Cardiac septum (tissue), 1 donor: ENCODE data around the gene PRMT3. TPM values are rescaled to one million over a fixed set of nuclear protein-coding genes. Genes with fewer than 3 reads are reported as not detected.
"Not testable (repeated sequence)": the region's sequence is repeated elsewhere in the genome, so short reads cannot be mapped to it uniquely, and the experiment has no call there.

Source experiments
- DNase-seq: peaks from one replicate; pipeline ENCODE4 v3.0.0-alpha.2; 2020; ENCODE audit warnings: low spot score
- intact Hi-C: fragments of 100-400 bp; cut with DNase I; formaldehyde crosslinking; loops from one replicate; pipeline ENCODE4 v1.14.0; 2022
- long read RNA-seq: library from polyadenylated mRNA; unstranded; transcript quantifications from one replicate; pipeline ENCODE4 v2.0.0, GENCODE V29; 2021
- total RNA-seq: library from RNA; stranded (reverse); fragmentation: NEBNext Ultra II Directional; extraction: Animal tissue kit (Norgen Biotek cat#: 25700); gene quantifications from one replicate; pipeline ENCODE4 v1.2.1, GENCODE V29; 2021
- donor health status: DM: no; HTN: no; CAD: no.

The PRMT3 gene
- 9.7 TPM for total RNA-seq
- long read RNA-seq, transcript PRMT3-202 (16 exons, 2,653 nt), result major isoform, 22 of 31 reads
- long read RNA-seq, partial matches to known transcripts, result 3 of 31 reads
- long read RNA-seq, other reads (novel, unspliced or antisense), result 6 of 31 reads

DNA sequence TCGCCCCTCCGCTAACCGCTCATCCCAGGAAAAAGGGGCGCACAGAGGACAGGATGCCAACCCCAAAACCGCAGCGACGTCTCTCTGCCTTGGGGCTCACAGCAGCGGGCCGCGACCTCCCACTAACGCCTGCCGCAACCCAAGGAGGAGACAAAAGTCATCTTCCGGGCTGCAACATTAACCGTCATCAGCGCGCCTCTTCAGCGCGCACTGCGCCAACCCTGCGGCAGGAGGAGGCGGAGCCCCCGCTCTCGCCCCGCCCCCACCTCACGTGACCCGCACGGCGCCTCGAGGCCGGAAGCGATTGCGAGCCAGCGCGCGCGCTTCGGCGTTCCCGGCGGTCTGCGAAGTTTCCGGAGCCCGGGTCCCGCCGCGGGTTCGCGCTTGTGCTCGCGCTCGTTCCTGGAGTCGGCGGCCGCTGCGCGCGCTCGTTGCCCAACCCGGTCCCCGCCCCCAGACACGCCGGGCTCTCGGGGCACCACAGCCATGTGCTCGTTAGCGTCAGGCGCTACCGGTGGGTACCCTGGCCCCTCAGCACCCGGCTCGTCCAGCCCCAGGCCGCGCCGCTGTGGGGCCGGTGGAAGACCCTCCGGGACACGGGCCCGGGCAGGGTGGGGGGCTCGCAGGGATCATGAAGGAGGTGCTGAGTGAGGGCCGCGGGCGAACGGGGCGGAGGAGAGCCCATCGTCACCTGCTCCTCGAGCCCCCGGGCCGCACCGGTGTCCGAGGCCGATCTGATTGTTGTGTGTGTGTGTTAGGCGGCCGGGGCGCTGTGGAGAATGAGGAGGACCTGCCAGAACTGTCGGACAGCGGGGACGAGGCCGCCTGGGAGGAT, at the start of gene PRMT3:
Gene PRMT3, plus strand, starts transcription at position 456 of the 835 bp plus-strand sequence. Its CDS starts 31 bp downstream, at position 487.
- peak; percentile 97 for DNase-seq
- intact Hi-C loops, result no loop called here

- DNase-seq, result no peak
- intact Hi-C loops, result no loop called here
These were observed 45.0 kb upstream of the PRMT3 start for GRCh38 chr11:20342347-20343141.

DNA sequence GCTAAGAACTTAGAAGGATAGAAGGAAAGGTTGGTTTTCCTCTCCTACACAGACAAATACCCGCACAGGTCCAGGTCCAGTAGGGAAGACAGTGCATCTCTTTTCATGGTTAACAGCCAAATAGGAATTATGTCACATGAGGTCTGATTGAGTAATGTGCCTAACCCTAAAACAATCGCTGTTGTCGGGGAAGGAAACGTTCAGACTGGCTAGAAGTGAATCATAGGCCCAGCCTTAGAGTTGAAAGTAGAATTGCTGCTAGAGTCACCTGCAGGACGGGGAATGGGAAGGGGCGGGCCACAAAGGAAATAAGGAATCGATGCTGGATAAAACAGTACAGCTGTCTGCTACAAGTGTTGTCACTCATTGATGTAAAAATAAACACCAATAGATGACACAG, 36.4 kb upstream of the PRMT3 start:
- intact Hi-C loops, result no loop called here
- no peak for DNase-seq

- intact Hi-C loops, result no loop called here
- DNase-seq, result no peak
These were observed 35.7 kb upstream of the PRMT3 start for GRCh38 chr11:20351751-20352262.

DNA sequence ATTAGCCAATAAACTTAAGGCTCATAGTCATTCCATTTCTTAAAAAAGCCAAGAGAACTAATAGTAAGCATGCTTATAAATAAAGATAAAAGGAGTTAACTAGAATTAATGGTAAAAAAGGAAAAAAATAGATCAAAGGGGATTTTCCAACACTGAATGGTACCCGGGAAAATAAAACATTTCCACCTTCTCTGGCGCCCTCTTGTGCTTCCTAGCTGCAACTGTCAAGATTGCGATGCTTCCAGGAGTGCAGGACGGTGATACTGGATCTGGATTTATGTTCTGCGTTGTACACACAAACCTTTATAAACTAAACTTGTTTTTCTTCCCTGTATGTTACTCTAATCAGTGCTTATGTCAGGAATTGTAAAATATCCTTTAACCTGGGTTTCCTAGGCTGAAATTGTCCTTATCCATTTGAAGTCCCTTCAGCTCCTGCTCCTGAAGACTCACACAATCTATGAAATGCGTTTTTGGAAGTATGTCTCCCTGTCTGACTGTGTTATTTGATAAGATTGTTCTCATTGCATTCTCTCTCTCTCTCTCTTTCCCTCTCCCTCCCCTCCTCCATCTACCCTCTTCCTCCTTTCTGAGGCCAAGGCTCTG, 33.6 kb upstream of the PRMT3 start:
- DNase-seq, result no peak
- intact Hi-C loops, result no loop called here

GRCh38 chr11:20355221-20356219, 32.0 kb upstream of the PRMT3 start:
- intact Hi-C loops, result loop anchor here (2.0 kb wide), 1 partner anchor 227 kb away; no protein-coding TSS in a partner anchor
- no peak for DNase-seq

DNA sequence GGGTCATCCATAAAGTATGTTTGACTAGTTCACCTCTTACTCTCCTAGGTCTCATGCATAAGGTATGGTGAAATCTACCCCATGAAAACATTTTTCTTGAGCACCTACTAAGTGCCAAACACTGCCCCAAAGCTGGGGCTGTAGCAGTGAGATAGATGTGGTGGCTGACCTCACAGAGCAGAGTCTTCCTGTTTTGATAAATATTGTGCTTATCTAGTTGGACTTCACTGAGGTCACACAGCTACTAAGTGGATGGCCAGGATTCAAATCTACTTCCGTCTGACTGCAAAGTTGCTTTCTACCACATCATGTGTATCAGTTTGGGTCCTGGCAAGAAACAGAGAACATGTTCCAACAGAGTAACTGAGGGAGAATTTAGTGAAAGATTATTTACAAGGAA, 30.4 kb upstream of the PRMT3 start:
- no peak for DNase-seq
- intact Hi-C loops, result loop anchor here (2.0 kb wide), 1 partner anchor 228 kb away; no protein-coding TSS in a partner anchor

DNA sequence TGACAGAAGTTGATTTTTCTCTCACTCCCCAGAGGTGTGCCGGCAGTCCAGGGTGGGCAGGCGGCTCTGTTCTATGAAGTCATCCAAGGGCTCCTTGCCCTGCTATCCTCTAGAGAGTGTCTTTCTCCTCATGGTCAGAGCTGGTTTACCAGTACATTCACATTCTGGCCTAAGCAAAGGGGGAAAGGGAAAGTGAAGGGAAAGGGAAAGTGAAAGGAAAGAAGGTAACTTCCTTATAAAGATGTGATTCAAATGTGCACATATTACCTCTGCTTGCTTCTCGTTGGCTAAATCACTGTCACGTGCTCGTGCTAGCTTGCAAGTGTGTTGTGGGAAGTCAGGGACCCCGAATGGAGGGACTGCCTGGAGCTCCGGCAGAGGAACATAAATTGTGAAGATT, 26.9 kb upstream of the PRMT3 start:
- intact Hi-C loops, result no loop called here

DNA sequence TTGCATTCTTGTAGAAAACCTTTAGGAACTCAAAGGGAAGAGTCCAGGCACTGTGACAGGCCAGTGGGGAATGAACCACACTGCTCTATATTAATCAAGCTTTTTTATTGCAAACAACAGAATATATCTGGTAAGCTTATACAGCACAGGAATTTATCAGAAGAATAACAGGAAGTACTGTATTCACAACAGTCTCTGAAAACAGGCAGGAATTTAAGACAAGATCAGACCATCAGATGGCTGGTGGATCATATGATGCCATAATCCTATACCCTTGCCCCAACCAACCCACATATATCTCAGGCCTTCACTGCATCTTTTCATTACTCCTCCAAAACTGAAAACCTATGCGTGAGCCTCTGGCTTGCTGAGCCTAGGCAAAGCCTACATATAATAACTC, 25.0 kb upstream of the PRMT3 start:
- DNase-seq, result no peak
- intact Hi-C loops, result no loop called here

More for the DNA sequence above, 26.9 kb upstream of the PRMT3 start:
- no peak for DNase-seq

GRCh38 chr11:20363149-20363499, 24.4 kb upstream of the PRMT3 start:
- no peak for DNase-seq
- intact Hi-C loops, result no loop called here

- intact Hi-C loops, result no loop called here
- DNase-seq, result peak; percentile 89
These were observed 23.8 kb upstream of the PRMT3 start, which contains the start of gene HTATIP2 for GRCh38 chr11:20363500-20364340. HTATIP2 (plus strand) TSS chr11:20363714; CDS start chr11:20364238, 524 bp downstream.

DNA sequence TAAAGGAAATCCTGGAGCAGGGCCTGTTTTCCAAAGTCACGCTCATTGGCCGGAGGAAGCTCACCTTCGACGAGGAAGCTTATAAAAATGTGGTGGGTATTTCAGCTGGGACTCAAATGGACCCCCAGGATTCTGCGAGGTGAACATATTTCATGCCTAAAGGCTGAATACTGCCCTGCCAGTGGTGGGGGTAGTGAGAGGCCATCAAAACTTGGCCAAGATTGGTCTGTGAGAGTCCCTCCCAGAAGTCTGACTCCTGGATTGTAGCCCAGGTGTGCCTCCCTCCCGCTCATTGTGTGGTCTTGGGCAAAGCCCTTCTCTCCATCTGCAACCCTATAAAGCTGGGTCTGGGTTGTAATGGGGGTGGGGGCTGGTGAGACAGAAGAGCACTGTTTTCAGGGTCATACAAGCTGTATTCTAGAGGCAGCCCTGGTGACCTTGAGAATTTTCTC, 23.1 kb upstream of the PRMT3 start:
- no peak for DNase-seq
- intact Hi-C loops, result no loop called here

GRCh38 chr11:20365465-20365864, 22.1 kb upstream of the PRMT3 start:
- intact Hi-C loops, DNase-seq: not testable (repeated sequence)

GRCh38 chr11:20367313-20367948, 20.1 kb upstream of the PRMT3 start:
- no peak for DNase-seq
- intact Hi-C loops, result no loop called here

DNA sequence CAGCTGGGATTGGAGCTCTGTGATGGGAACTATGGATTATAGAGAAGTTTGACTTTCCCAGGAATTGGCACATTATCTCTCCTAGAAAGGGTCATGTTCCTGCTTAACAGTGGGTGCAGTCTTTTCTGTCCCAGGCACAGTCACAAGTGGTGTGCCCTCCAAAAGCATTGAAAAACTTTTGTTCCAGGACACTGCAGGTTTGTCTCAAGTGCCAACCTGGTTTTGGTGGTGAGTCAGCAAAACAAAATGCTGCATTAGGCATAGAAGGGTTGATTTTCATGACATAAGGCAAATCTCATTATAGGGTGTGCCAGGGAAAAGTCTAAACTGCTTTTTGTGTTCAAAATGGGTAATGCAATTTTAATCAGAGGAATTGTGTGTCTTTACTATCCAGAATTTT, 19.1 kb upstream of the PRMT3 start:
- intact Hi-C loops, result no loop called here
- DNase-seq, result no peak

GRCh38 chr11:20369826-20370225, 17.7 kb upstream of the PRMT3 start:
- DNase-seq, result no peak
- intact Hi-C loops, result no loop called here

GRCh38 chr11:20372081-20372626, 15.4 kb upstream of the PRMT3 start:
- intact Hi-C loops, result no loop called here
- no peak for DNase-seq
